DOHH2 (cell line): ENCODE measurements around the gene MSH5.
A peak's percentile ranks its signal among the peaks of the same experiment; 100 is the strongest.
"Not testable (repeated sequence)": the region's sequence is repeated elsewhere in the genome, so short reads cannot be mapped to it uniquely, and the experiment has no call there.

Source experiments
- H3F3A ChIP-seq: fragments of 200-600 bp; sonication (generic), shearing (Covaris generic); 2 replicates; pipeline ENCODE4 v1.6.0; 2016; ENCODE audit warnings: antibody characterized with exemption, mild to moderate bottlenecking; ENCODE audit not compliant: control insufficient read depth, insufficient read depth
- H3K27ac ChIP-seq: fragments of 200-600 bp; sonication (generic); 2 replicates; pipeline ENCODE4 v1.5.1; 2014; ENCODE audit warnings: low read depth, mild to moderate bottlenecking, low read length, moderate library complexity
- H3K27me3 ChIP-seq: fragments of 200-600 bp; sonication (generic); 2 replicates; pipeline ENCODE4 v1.6.1; 2014; ENCODE audit warnings: mild to moderate bottlenecking, low read length, mixed read lengths; ENCODE audit not compliant: control insufficient read depth
- H3K36me3 ChIP-seq: fragments of 200-600 bp; sonication (generic); 2 replicates; pipeline ENCODE4 v1.6.1; 2014; ENCODE audit warnings: mild to moderate bottlenecking, low read length, moderate library complexity, mixed read lengths; ENCODE audit not compliant: control insufficient read depth
- H3K4me1 ChIP-seq: fragments of 200-600 bp; sonication (generic); 2 replicates; pipeline ENCODE4 v1.6.1; 2014; ENCODE audit warnings: mild to moderate bottlenecking, low read length, mixed read lengths; ENCODE audit not compliant: control insufficient read depth
- H3K4me2 ChIP-seq: fragments of 200-600 bp; sonication (generic); 2 replicates; pipeline ENCODE4 v1.6.0; 2014; ENCODE audit warnings: mild to moderate bottlenecking, low read length, moderate library complexity
- H3K4me3 ChIP-seq: fragments of 200-600 bp; sonication (generic); 2 replicates; pipeline ENCODE4 v1.5.1; 2014; ENCODE audit warnings: mild to moderate bottlenecking, low read length, mixed read lengths
- H3K79me2 ChIP-seq: fragments of 200-600 bp; sonication (generic); 2 replicates; pipeline ENCODE4 v1.6.1; 2014; ENCODE audit warnings: mild to moderate bottlenecking, low read length, mixed read lengths; ENCODE audit not compliant: control insufficient read depth
- H3K9me2 ChIP-seq: fragments of 200-600 bp; sonication (generic); replicated peaks from 2 replicates; pipeline ENCODE4 v1.6.1; 2014; ENCODE audit warnings: mild to moderate bottlenecking, low read length, mixed read lengths; ENCODE audit not compliant: control insufficient read depth
- H3K9me3 ChIP-seq: fragments of 200-600 bp; sonication (generic); 2 replicates; pipeline ENCODE4 v1.6.1; 2014; ENCODE audit warnings: antibody characterized with exemption, low read length, mixed read lengths; ENCODE audit not compliant: control insufficient read depth, insufficient read depth
- H4K20me1 ChIP-seq: fragments of 200-600 bp; sonication (generic); 2 replicates; pipeline ENCODE4 v1.6.0; 2014; ENCODE audit warnings: low read depth, mild to moderate bottlenecking, antibody characterized with exemption, low read length, moderate library complexity; ENCODE audit not compliant: control insufficient read depth, insufficient read depth
- CTCF ChIP-seq: fragments of 200-600 bp; sonication (generic); IDR thresholded peaks from one replicate; pipeline ENCODE4 v1.5.1; 2014; ENCODE audit warnings: antibody characterized with exemption, mild to moderate bottlenecking, low read depth, low read length; ENCODE audit not compliant: poor library complexity, severe bottlenecking
- EZH2phosphoT487 ChIP-seq: fragments of 200-600 bp; sonication (generic); IDR thresholded peaks from 2 replicates; pipeline ENCODE4 v1.6.1; 2017; ENCODE audit warnings: borderline replicate concordance, mild to moderate bottlenecking, antibody characterized with exemption, low read length, moderate library complexity, mixed read lengths

The MSH5 gene

DNA sequence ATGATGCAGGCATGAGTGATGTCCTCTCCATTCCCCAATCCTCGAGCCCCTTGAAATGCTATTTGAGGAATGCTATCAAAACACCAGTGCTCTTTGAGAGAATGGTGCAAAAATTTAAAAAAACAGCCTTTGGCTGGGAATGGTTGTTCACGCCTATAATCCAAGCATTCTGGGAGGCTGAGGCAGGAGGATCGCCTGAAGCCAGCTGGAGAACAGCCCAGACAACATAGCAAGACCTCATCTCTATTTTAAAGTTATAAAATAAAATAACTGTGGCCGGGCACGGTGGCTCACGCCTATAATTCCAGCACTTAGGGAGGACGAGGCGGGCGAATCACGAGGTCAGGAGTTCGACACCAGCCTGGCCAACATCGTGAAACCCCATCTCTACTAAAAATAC is 60.0 kb downstream of the MSH5 start:
- no peak for TF ChIP-seq CTCF
- TF ChIP-seq EZH2phosphoT487: no peak
- Histone ChIP-seq H3K36me3 (peaks cover 47% of the 10 kb centered on the region), H3K4me2 (no peak overlapping the region)

DNA sequence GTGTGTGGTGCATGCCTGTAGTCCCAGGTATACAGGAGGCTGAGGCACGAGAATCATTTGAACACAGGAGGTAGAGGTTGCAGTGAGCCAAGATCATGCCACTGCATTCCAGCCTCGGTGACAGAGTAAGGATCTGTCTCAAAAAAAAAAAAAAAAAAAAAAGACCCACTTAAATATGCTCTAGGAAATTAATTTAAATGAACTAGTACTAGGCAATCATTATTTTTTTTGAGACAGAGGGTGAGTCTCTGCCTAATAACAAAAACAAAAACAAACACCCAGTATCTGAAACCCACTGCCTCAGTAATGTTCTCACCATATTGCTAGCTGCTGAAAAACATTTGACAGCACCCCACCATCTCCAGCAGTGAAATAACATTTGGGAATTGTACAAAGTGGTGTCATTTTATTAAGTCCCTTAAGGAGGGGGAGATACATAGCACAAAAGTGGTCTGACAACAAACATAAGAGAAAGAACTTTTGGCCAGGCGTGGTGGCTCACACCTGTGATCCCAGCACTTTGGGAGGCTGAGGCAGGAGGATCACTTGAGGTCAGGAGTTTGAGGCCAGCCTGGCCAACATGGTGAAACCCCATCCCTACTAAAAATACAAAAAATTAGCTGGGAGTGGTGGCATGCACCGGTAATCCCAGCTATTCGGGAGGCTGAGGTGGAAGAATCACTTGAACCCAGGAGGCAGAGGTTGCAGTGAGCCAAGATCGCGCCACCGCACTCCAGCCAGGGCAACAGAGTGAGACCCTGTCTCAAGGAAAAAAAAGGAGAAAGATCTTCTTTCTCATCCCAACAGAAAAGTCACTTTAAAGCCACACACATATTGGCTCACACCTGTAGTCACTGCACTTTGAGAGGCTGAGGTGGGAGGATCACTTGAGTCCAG is 61.5 kb downstream of the MSH5 start:
- Histone ChIP-seq H3K79me2 (peaks cover 43% of the 10 kb centered on the region), H3F3A (peaks cover 17% of the 10 kb centered on the region), H3K4me1 (peaks cover 39% of the 10 kb centered on the region), H3K36me3 (peaks cover 46% of the 10 kb centered on the region)
- not testable (repeated sequence) for H3K27me3 ChIP-seq, H4K20me1 ChIP-seq, H3K4me2 ChIP-seq, H3K27ac ChIP-seq, H3K4me3 ChIP-seq, H3K9me3 ChIP-seq, H3K9me2 ChIP-seq

More for the DNA sequence above, 60.0 kb downstream of the MSH5 start:
- Histone ChIP-seq H4K20me1 (no peaks in the 10 kb centered on the region), H3K27me3 (no peaks in the 10 kb centered on the region), H3K9me2 (no peaks in the 10 kb centered on the region), H3K4me3 (no peak overlapping the region), H3K4me1 (peaks cover 33% of the 10 kb centered on the region), H3K27ac (no peak overlapping the region), H3F3A (peaks cover 17% of the 10 kb centered on the region), H3K9me3 (no peaks in the 10 kb centered on the region), H3K79me2 (peaks cover 39% of the 10 kb centered on the region)

DNA sequence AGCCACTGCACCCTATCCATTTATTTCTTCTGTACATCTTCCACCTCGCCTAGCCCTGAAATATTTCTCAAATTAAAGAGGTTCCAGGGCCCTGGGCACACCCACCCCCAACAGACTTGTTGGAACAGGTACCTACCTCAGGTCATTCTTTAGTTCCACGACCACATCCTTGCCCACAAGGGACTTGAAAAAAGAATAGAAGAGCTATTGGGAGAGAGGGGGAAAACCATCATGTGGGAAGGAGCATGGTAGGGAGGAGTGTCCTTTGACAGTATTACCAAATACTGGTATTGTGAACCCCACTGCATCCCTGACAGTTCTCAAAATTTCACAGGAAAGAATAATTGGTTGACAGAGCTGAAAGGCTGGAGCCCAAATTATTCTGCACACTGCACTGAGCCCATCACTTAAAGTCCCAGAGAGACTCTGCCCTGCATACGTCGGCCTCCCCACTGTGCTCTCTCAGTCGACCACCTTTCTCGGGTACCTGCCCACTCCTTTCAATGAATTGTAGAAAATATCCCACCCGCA is 66.2 kb downstream of the MSH5 start:
- Histone ChIP-seq H3K27ac (peak overlapping the region; percentile 68), H3K36me3 (peaks cover 31% of the 10 kb centered on the region), H3K4me2 (peak overlapping the region; percentile 98), H3K4me1 (peaks cover 14% of the 10 kb centered on the region), H3K27me3 (no peaks in the 10 kb centered on the region), H4K20me1 (no peaks in the 10 kb centered on the region), H3K9me3 (no peaks in the 10 kb centered on the region), H3K9me2 (no peaks in the 10 kb centered on the region), H3K79me2 (peaks cover 42% of the 10 kb centered on the region), H3F3A (peaks cover 4% of the 10 kb centered on the region; the same call in 1 of the 2 replicates), H3K4me3 (peak overlapping the region; percentile 95)
- TF ChIP-seq EZH2phosphoT487 (no peak), CTCF (no peak)
